ENCODE data around the gene HOXA6. TPM values are rescaled to one million over a fixed set of nuclear protein-coding genes. Genes with fewer than 3 reads are reported as not detected.

Gene HOXA6
- total RNA-seq, 2 experiments from 2014 or later: not detected

GRCh38 chr7:27148756-27149641 is 1.4 kb upstream of the HOXA6 start:
- no peak for DNase-seq
- Mint-ChIP-seq H3K4me1 (ENCODE audit: low read depth) (peaks cover 20% of the 10 kb centered on the region), H3K27me3 (peaks cover 76% of the 10 kb centered on the region), H3K36me3 (ENCODE audit: low read depth) (no peaks in the 10 kb centered on the region), H3K4me3 (no peak overlapping the region), H3K27ac (no peak overlapping the region), H3K9me3 (no peaks in the 10 kb centered on the region)
- intact Hi-C loops (cut with micrococcal nuclease): no loop called here
- no peak for ATAC-seq
- CTCF ChIA-PET: interaction anchor here (0.6 to 6.2 kb wide), 15 partner anchors 8 to 1287 kb away, joined by 3 to 63 read pairs (median 4); no protein-coding TSS in a partner anchor
- TF ChIP-seq CTCF (IDR thresholded peaks at IDR 0.05): no peak
- POLR2A ChIA-PET: interaction anchor here (1.0 kb wide), 1 partner anchor 38 kb away, joined by 3 read pairs; no protein-coding TSS in a partner anchor

GRCh38 chr7:27148031-27148755 is 619 bp upstream of the HOXA6 start:
- peaks cover 68% of the 10 kb centered on the region for H3K27me3 Mint-ChIP-seq
- POLR2A ChIA-PET: interaction anchor here (1.0 kb wide), 1 partner anchor 37 kb away, joined by 3 read pairs; no protein-coding TSS in a partner anchor
- peak overlapping the region; percentile 47 for H3K4me3 Mint-ChIP-seq
- no peak overlapping the region for H3K27ac Mint-ChIP-seq
- no peak for TF ChIP-seq CTCF (IDR thresholded peaks at IDR 0.05)
- intact Hi-C loops (cut with micrococcal nuclease): no loop called here
- no peak for ATAC-seq
- no peaks in the 10 kb centered on the region for H3K36me3 Mint-ChIP-seq (ENCODE audit: low read depth)
- H3K9me3 Mint-ChIP-seq: no peaks in the 10 kb centered on the region
- DNase-seq: no peak
- peaks cover 20% of the 10 kb centered on the region for H3K4me1 Mint-ChIP-seq (ENCODE audit: low read depth)
- CTCF ChIA-PET: interaction anchor here (0.6 to 6.2 kb wide), 5 partner anchors 11 to 1287 kb away, joined by 3 to 63 read pairs (median 3); no protein-coding TSS in a partner anchor

GRCh38 chr7:27146491-27147198 is 929 bp downstream of the HOXA6 start:
- Mint-ChIP-seq H3K4me1 (ENCODE audit: low read depth) (peaks cover 16% of the 10 kb centered on the region), H3K4me3 (no peak overlapping the region), H3K9me3 (no peaks in the 10 kb centered on the region), H3K27me3 (peaks cover 59% of the 10 kb centered on the region), H3K36me3 (ENCODE audit: low read depth) (no peaks in the 10 kb centered on the region), H3K27ac (no peak overlapping the region)
- TF ChIP-seq CTCF (IDR thresholded peaks at IDR 0.05): no peak
- CTCF ChIA-PET: interaction anchor here (1.7 kb wide), 1 partner anchor 14 kb away, joined by 5 read pairs; no protein-coding TSS in a partner anchor
- POLR2A ChIA-PET: no interaction called here
- ATAC-seq (no peak), DNase-seq (no peak)
- intact Hi-C loops (cut with micrococcal nuclease): no loop called here

- POLR2A ChIA-PET: no interaction called here
- H3K9me3 Mint-ChIP-seq: no peaks in the 10 kb centered on the region
- ATAC-seq (no peak), DNase-seq (no peak)
- intact Hi-C loops (cut with micrococcal nuclease): no loop called here
- no peaks in the 10 kb centered on the region for H3K36me3 Mint-ChIP-seq (ENCODE audit: low read depth)
- no peak overlapping the region for H3K27ac Mint-ChIP-seq
- no peak overlapping the region for H3K4me3 Mint-ChIP-seq
- CTCF ChIA-PET: interaction anchor here (1.7 kb wide), 1 partner anchor 15 kb away, joined by 5 read pairs; no protein-coding TSS in a partner anchor
- no peak for TF ChIP-seq CTCF (IDR thresholded peaks at IDR 0.05)
- H3K4me1 Mint-ChIP-seq (ENCODE audit: low read depth): peaks cover 10% of the 10 kb centered on the region
- peaks cover 53% of the 10 kb centered on the region for H3K27me3 Mint-ChIP-seq
These were observed 1.6 kb downstream of the HOXA6 start for GRCh38 chr7:27145914-27146412.
